GM10266 (cell line): ENCODE data around the gene PEX5.
A peak's percentile ranks its signal among the peaks of the same experiment; 100 is the strongest.
"Not testable (repeated sequence)": the region's sequence is repeated elsewhere in the genome, so short reads cannot be mapped to it uniquely, and the experiment has no call there.

Experiments used
- DNase-seq: peaks from one replicate; pipeline ENCODE4 v3.0.0; 2012; ENCODE audit errors: extremely low spot score
- CTCF ChIP-seq: IDR thresholded peaks from 2 replicates; pipeline ENCODE4 v1.5.1; 2012; ENCODE audit warnings: mild to moderate bottlenecking, low read depth; ENCODE audit not compliant: control insufficient read depth, insufficient read depth; ENCODE audit errors: missing control alignments

Gene PEX5

GRCh38 chr12:7178481-7178880 is 11.0 kb upstream of the PEX5 start:
- TF ChIP-seq CTCF: no peak
- no peak for DNase-seq

GRCh38 chr12:7180685-7181084 is 8.8 kb upstream of the PEX5 start:
- TF ChIP-seq CTCF: no peak
- no peak for DNase-seq

- DNase-seq: not testable (repeated sequence)
These were observed 3.4 kb upstream of the PEX5 start for GRCh38 chr12:7186058-7186457.

DNA sequence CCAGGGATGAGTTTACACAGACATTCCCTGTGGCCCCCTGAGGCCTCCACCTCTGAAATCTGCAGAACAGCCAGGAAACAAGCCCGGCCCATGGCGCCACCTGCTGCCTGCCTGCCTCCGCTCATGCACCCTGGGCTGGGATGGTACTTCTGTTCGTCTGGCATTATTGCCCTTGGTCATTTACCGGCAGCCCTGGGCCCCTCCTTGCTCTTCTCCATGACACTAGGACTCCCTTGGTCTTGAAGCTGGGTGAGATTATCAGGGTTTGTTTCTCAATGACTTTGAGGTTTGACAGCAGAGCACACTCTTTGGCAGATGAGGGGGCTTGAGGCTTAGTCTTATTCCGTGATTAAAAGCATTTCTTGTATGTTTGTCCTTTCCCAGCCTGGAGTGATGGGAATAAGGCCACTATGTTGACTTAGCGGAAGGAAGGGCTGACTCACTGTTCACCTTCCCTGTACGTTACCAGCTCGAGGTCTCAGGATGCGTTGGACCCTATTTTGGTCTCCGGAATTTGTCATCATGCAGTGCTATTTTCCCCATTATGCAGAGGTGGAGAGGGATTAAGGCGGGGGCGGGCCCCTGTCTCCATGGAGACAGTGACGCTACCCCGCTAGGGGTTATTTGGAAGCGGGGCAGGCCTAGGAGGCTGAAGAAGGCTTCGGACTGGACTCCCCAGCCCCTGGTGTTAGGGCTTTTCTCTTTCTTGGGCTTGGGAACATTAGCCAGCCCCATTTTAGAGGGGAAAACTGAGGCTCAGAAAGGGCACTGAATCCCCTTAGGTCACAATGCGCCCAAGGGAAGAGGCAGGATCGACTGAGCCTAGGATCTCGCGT is 706 bp upstream of the PEX5 start:
- peak; percentile 79 for TF ChIP-seq CTCF
- DNase-seq: peak; percentile 70

- no peak for TF ChIP-seq CTCF
- DNase-seq: no peak
These were observed 976 bp downstream of the PEX5 start for GRCh38 chr12:7190268-7191055.

DNA sequence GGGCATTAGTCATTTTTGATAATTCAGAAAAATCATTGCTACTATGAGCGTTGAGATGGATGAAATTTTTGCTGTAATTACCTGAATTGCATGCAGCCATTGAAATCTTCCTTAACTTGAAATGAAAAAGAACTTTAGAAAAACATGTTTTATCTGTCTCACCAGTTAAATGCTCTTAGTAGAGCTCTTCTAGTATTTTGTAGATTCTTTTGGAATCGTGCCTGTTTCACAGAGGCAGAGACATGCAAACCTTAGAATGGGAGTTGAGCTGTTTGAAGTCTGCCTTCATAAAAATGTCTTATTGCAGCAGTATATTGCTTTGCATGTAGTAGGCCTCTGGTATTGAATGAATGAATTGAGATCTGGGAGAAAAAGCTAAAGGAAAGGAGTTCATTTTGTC is 4.2 kb downstream of the PEX5 start:
- no peak for DNase-seq
- no peak for TF ChIP-seq CTCF

DNA sequence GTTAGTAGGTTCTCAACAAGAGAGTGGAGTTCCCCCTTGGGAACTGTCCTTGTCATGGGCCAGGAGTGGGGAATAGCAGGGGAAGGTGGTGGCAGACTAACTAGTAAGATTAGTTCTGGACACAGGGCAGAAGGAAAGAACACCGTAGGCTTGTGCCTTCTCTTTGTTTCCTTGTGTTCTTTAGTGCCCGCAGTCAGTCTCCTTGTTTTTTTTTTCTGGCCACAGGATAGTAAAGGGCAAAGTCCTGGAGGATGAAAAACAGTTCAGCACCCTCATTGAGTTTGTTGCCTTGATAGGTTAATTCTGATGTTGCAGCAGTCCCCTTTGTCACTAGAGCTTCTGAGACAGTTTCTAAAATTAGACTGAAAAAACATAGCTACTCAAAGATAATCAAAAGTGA is 8.4 kb downstream of the PEX5 start:
- no peak for DNase-seq
- no peak for TF ChIP-seq CTCF
